DMS 273 (cell line): ENCODE results near the gene MAPK12.

ENCODE experiments used
- DNase-seq: peaks from one replicate; lab custom pipeline; 2025; ENCODE audit not compliant: unreplicated experiment; lab: John Stamatoyannopoulos, UW

The MAPK12 gene

GRCh38 chr22:50269573-50269969 is 8.1 kb upstream of the MAPK12 start:
- no peak for DNase-seq

GRCh38 chr22:50268655-50269113 is 7.2 kb upstream of the MAPK12 start:
- DNase-seq = peak; percentile 52

- DNase-seq = no peak
These were observed 6.3 kb upstream of the MAPK12 start for GRCh38 chr22:50267591-50268390.

GRCh38 chr22:50266994-50267393 is 5.5 kb upstream of the MAPK12 start:
- DNase-seq = no peak

GRCh38 chr22:50264946-50265669 is 3.6 kb upstream of the MAPK12 start:
- no peak for DNase-seq

GRCh38 chr22:50264104-50264745 is 2.7 kb upstream of the MAPK12 start:
- no peak for DNase-seq

- no peak for DNase-seq
These were observed 1.6 kb upstream of the MAPK12 start for GRCh38 chr22:50262973-50263617.

GRCh38 chr22:50262460-50262911 is 1.0 kb upstream of the MAPK12 start:
- DNase-seq = peak; percentile 32

- DNase-seq = peak; percentile 76
These were observed 475 bp downstream of the MAPK12 start for GRCh38 chr22:50260801-50261614.

- peak; percentile 51 for DNase-seq
These were observed 1.1 kb downstream of the MAPK12 start for GRCh38 chr22:50260434-50260800.

GRCh38 chr22:50259302-50259701 is 2.2 kb downstream of the MAPK12 start:
- DNase-seq = no peak

- no peak for DNase-seq
These were observed 2.9 kb downstream of the MAPK12 start for GRCh38 chr22:50258361-50259292.

- no peak for DNase-seq
These were observed 3.8 kb downstream of the MAPK12 start for GRCh38 chr22:50257451-50258360.

GRCh38 chr22:50257041-50257440 is 4.4 kb downstream of the MAPK12 start:
- DNase-seq = no peak

- DNase-seq = no peak
These were observed 5.1 kb downstream of the MAPK12 start for GRCh38 chr22:50256258-50256862.

- no peak for DNase-seq
These were observed 5.9 kb downstream of the MAPK12 start for GRCh38 chr22:50255607-50256006.

- DNase-seq = no peak
These were observed 6.4 kb downstream of the MAPK12 start for GRCh38 chr22:50255099-50255498.

GRCh38 chr22:50253941-50254340 is 7.5 kb downstream of the MAPK12 start:
- DNase-seq = no peak
